ENCODE measurements around the gene IDH3A. TPM values are rescaled to one million over a fixed set of nuclear protein-coding genes. Genes with fewer than 3 reads are reported as not detected.
A peak's percentile ranks its signal among the peaks of the same experiment; 100 is the strongest.

Gene IDH3A
- total and polyA plus RNA-seq, 9 of the 15 experiments (the other 6 are each of a cell fraction or from before 2014, with no cell fraction given) = 37.4 to 249 (median 107) TPM

GRCh38 chr15:78149068-78149804 lies at the start of gene IDH3A (continued):
- TF ChIP-seq ZNF511 (CRISPR knock-in tag; IDR thresholded peaks at IDR 0.05) (no peak), ZNF212 (CRISPR knock-in tag; IDR thresholded peaks at IDR 0.05) (no peak), ZZZ3 (IDR thresholded peaks at IDR 0.05) (no peak), ZNF384 (IDR thresholded peaks at IDR 0.05; ENCODE audit: low read depth, low read length) (peak; percentile 58; the same call in 1 of the 2 replicates), MXD1 (CRISPR knock-in tag; IDR thresholded peaks at IDR 0.05; ENCODE audit: borderline replicate concordance, poor library complexity, severe bottlenecking) (peak; percentile 19), EGR1 (conservative IDR thresholded peaks at IDR 0.05) (peak; percentile 61), CXXC5 (CRISPR knock-in tag; IDR thresholded peaks at IDR 0.05) (peak; percentile 50), ZBTB1 (CRISPR knock-in tag; IDR thresholded peaks at IDR 0.05; ENCODE audit: borderline replicate concordance, low read depth) (peak; percentile 23; the same call in 1 of the 2 replicates), ZNF445 (CRISPR knock-in tag; IDR thresholded peaks at IDR 0.05; ENCODE audit: low read depth) (no peak), PHF20 (IDR thresholded peaks at IDR 0.05; ENCODE audit: partially characterized antibody) (peak; percentile 45), POLR2G (IDR thresholded peaks at IDR 0.05; ENCODE audit: low read depth, low read length) (peak; percentile 83), NFIC (IDR thresholded peaks at IDR 0.05) (peak; percentile 99), FOXP1 (CRISPR knock-in tag; IDR thresholded peaks at IDR 0.05) (no peak), ZNF444 (CRISPR knock-in tag; IDR thresholded peaks at IDR 0.05) (no peak), NR2C2 (CRISPR knock-in tag; IDR thresholded peaks at IDR 0.05) (no peak), NR2C2 (tag; IDR thresholded peaks at IDR 0.05) (peak; percentile 79), MAZ (CRISPR knock-in tag; conservative IDR thresholded peaks at IDR 0.05 in 1 of 2, IDR thresholded peaks at IDR 0.05 in 1 of 2) (0 out of 4 replicates have a peak, but pooled peaks have one; percentile 22 to 52), MCM5 (IDR thresholded peaks at IDR 0.05; ENCODE audit: low read depth) (no peak), ZNF274 (IDR thresholded peaks at IDR 0.05; ENCODE audit: borderline replicate concordance, low read depth, low read length) (no peak), SMAD1 (IDR thresholded peaks at IDR 0.05; ENCODE audit: low read depth, low read length, partially characterized antibody) (no peak), ETV6 (IDR thresholded peaks at IDR 0.05; ENCODE audit: borderline replicate concordance in 1 of 2, low read depth in 2 of 2, low read length in 1 of 2) (peak in 1 of 2 experiments; percentile 59; a peak in 2 of 4 replicates), ETV6 (CRISPR knock-in tag; IDR thresholded peaks at IDR 0.05; ENCODE audit: borderline replicate concordance) (0 out of 2 replicates have a peak, but pooled peaks have one; percentile 41), BDP1 (IDR thresholded peaks at IDR 0.05; ENCODE audit: insufficient read depth, insufficient read length) (no peak), MYC (IDR thresholded peaks at IDR 0.05; ENCODE audit: low read depth, low read length) (no peak; the same call in 1 of the 2 replicates), MYC (CRISPR knock-in tag; IDR thresholded peaks at IDR 0.05; ENCODE audit: borderline replicate concordance, low read depth) (no peak), TEAD1 (CRISPR knock-in tag; IDR thresholded peaks at IDR 0.05) (peak in 1 of 2 experiments; percentile 66; a peak in 1 of 4 replicates)
- TF ChIP-seq, protein P1, sequence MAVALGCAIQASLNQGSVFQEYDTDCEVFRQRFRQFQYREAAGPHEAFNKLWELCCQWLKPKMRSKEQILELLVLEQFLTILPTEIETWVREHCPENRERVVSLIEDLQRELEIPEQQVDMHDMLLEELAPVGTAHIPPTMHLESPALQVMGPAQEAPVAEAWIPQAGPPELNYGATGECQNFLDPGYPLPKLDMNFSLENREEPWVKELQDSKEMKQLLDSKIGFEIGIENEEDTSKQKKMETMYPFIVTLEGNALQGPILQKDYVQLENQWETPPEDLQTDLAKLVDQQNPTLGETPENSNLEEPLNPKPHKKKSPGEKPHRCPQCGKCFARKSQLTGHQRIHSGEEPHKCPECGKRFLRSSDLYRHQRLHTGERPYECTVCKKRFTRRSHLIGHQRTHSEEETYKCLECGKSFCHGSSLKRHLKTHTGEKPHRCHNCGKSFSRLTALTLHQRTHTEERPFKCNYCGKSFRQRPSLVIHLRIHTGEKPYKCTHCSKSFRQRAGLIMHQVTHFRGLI (CRISPR knock-in tag; IDR thresholded peaks at IDR 0.05) = no peak
